ENCODE data around the gene FLACC1.
A peak's percentile ranks its signal among the peaks of the same experiment; 100 is the strongest.

Gene FLACC1

GRCh38 chr2:201273330-201273983 lies 83.7 kb downstream of the FLACC1 start:
- DNase-seq = no peak

GRCh38 chr2:201271917-201272316 lies 85.2 kb downstream of the FLACC1 start:
- no peak for DNase-seq

- no peak for DNase-seq
Observed at GRCh38 chr2:201270293-201271001, 86.7 kb downstream of the FLACC1 start.

GRCh38 chr2:201269764-201270163 lies 87.4 kb downstream of the FLACC1 start:
- DNase-seq = no peak

GRCh38 chr2:201267278-201268030 lies 89.7 kb downstream of the FLACC1 start:
- no peak for DNase-seq

- no peak for DNase-seq
Observed at GRCh38 chr2:201266629-201267028, 90.5 kb downstream of the FLACC1 start.

- DNase-seq = no peak
Observed at GRCh38 chr2:201264472-201265173, 92.5 kb downstream of the FLACC1 start.

GRCh38 chr2:201263779-201264178 lies 93.4 kb downstream of the FLACC1 start:
- no peak for DNase-seq

GRCh38 chr2:201262718-201263117 lies 94.4 kb downstream of the FLACC1 start:
- no peak for DNase-seq

GRCh38 chr2:201261906-201262305 lies 95.2 kb downstream of the FLACC1 start:
- DNase-seq = no peak

GRCh38 chr2:201261471-201261870 lies 95.7 kb downstream of the FLACC1 start:
- DNase-seq = no peak

GRCh38 chr2:201260302-201260800 lies 96.8 kb downstream of the FLACC1 start, which contains the start of gene CASP8:
Gene CASP8 (plus strand): TSS chr2:201260536. CDS start chr2:201266487, 5,951 bp downstream.
- DNase-seq = no peak

- DNase-seq = no peak
Observed at GRCh38 chr2:201258666-201259615, 98.2 kb downstream of the FLACC1 start.

GRCh38 chr2:201257956-201258665 lies 99.0 kb downstream of the FLACC1 start:
- DNase-seq = peak; percentile 53

- DNase-seq = no peak
Observed at GRCh38 chr2:201257381-201257955, 99.7 kb downstream of the FLACC1 start.

GRCh38 chr2:201256082-201256481 lies 101.1 kb downstream of the FLACC1 start:
- DNase-seq = no peak

- DNase-seq = no peak
Observed at GRCh38 chr2:201255408-201256033, 101.6 kb downstream of the FLACC1 start.

- no peak for DNase-seq
Observed at GRCh38 chr2:201254081-201254730, 102.9 kb downstream of the FLACC1 start.

GRCh38 chr2:201250741-201251140 lies 106.4 kb downstream of the FLACC1 start:
- no peak for DNase-seq

- no peak for DNase-seq
Observed at GRCh38 chr2:201249889-201250288, 107.3 kb downstream of the FLACC1 start.
